ENCODE measurements around the gene PPT2. TPM values are rescaled to one million over a fixed set of nuclear protein-coding genes. Genes with fewer than 3 reads are reported as not detected.

PPT2 gene
- total RNA-seq, 2 experiments from 2014 or later, result 8.7 to 8.9 TPM

- H3K36me3 Mint-ChIP-seq (ENCODE audit: low read depth), result peaks cover 15% of the 10 kb centered on the region
- peak; percentile 19 for ATAC-seq (ENCODE audit: poor library complexity)
- Histone ChIP-seq H3K9me3 (ENCODE audit: control insufficient read depth in 1 of 2, insufficient read depth in 1 of 2, low read length in 2 of 2) (peaks cover 0 to 11% of the 10 kb centered on the region in 2 experiments), H3K4me3 (ENCODE audit: low read length) (peak overlapping the region; percentile 32), H3K36me3 (ENCODE audit: insufficient read depth, low read length) (no peaks in the 10 kb centered on the region), H3K27ac (ENCODE audit: low read depth in 1 of 2, low read length in 2 of 2) (no peak overlapping the region), H3K4me1 (ENCODE audit: insufficient read depth, low read length) (peaks cover 69% of the 10 kb centered on the region), H3K27me3 (ENCODE audit: control insufficient read depth in 1 of 2, insufficient read depth in 2 of 2, low read length in 2 of 2) (peaks cover 11 to 26% of the 10 kb centered on the region in 2 experiments)
- ChIA-PET CTCF (interaction anchor here (1.7 to 1.8 kb wide), 2 partner anchors 33 to 44 kb away, joined by 4 read pairs; no protein-coding TSS in a partner anchor), POLR2A (interaction anchor here (0.6 to 2.2 kb wide), 4 partner anchors 20 to 602 kb away, joined by 3 to 8 read pairs (median 6); partner anchors contain the start of genes ATF6B and FKBPL)
- peak overlapping the region; percentile 72 for H3K4me3 Mint-ChIP-seq
- H3K27ac Mint-ChIP-seq, result peak overlapping the region; percentile 73
- intact Hi-C loops (cut with DNase I, micrococcal nuclease), result loop anchor here in 1 of 2 experiments (10.0 kb wide), 1 partner anchor 107 kb away; no protein-coding TSS in a partner anchor
- peak in 2 of 14 experiments; percentile 24 to 31 for DNase-seq
- no peaks in the 10 kb centered on the region for H3K9me3 Mint-ChIP-seq
- H3K4me1 Mint-ChIP-seq (ENCODE audit: low read depth), result peaks cover 71% of the 10 kb centered on the region
- no peak for TF ChIP-seq CTCF (IDR thresholded peaks at IDR 0.05)
- peaks cover 32% of the 10 kb centered on the region for H3K27me3 Mint-ChIP-seq
These were observed 2.6 kb upstream of the PPT2 start for GRCh38 chr6:32151181-32151862.

GRCh38 chr6:32151863-32152768, 1.8 kb upstream of the PPT2 start, which contains the start of gene PRRT1:
PRRT1 (minus strand) TSS chr6:32151939; CDS start chr6:32151827, 112 bp downstream.
- H3K4me3 ChIP-seq (ENCODE audit: low read length), result peak within 1 kb of the TSS; percentile 32
- no peaks in the 10 kb centered on the region for H3K9me3 Mint-ChIP-seq
- no peak for ATAC-seq (ENCODE audit: poor library complexity)
- peaks cover 69% of the 10 kb centered on the region for H3K4me1 ChIP-seq (ENCODE audit: insufficient read depth, low read length)
- DNase-seq, result peak in 3 of 14 experiments; percentile 32 to 43 (median 39)
- peaks cover 0 to 11% of the 10 kb centered on the region in 2 experiments for H3K9me3 ChIP-seq (ENCODE audit: control insufficient read depth in 1 of 2, insufficient read depth in 1 of 2, low read length in 2 of 2)
- peak within 1 kb of the TSS; percentile 89 for H3K4me3 Mint-ChIP-seq
- peaks cover 15% of the 10 kb centered on the region for H3K36me3 Mint-ChIP-seq (ENCODE audit: low read depth)
- TF ChIP-seq CTCF (IDR thresholded peaks at IDR 0.05), result no peak
- H3K27ac Mint-ChIP-seq, result peak within 1 kb of the TSS; percentile 88
- H3K36me3 ChIP-seq (ENCODE audit: insufficient read depth, low read length), result no peaks in the 10 kb centered on the region
- peaks cover 71% of the 10 kb centered on the region for H3K4me1 Mint-ChIP-seq (ENCODE audit: low read depth)
- peaks cover 11 to 26% of the 10 kb centered on the region in 2 experiments for H3K27me3 ChIP-seq (ENCODE audit: control insufficient read depth in 1 of 2, insufficient read depth in 2 of 2, low read length in 2 of 2)
- ChIA-PET POLR2A (interaction anchor here (1.6 to 2.2 kb wide), 2 partner anchors 21 to 24 kb away, joined by 7 to 8 read pairs; partner anchors contain the start of genes ATF6B and FKBPL), CTCF (interaction anchor here (1.7 to 1.8 kb wide), 2 partner anchors 33 to 43 kb away, joined by 4 read pairs; no protein-coding TSS in a partner anchor)
- H3K27ac ChIP-seq (ENCODE audit: low read depth in 1 of 2, low read length in 2 of 2), result no peak within 1 kb of the TSS
- H3K27me3 Mint-ChIP-seq, result peaks cover 32% of the 10 kb centered on the region
- intact Hi-C loops (cut with DNase I, micrococcal nuclease), result loop anchor here in 1 of 2 experiments (10.0 kb wide), 1 partner anchor 107 kb away; no protein-coding TSS in a partner anchor

All from CD4-positive, alpha-beta T cell (primary cell).